HepG2 (cell line): ENCODE results near the gene MT1G. TPM values are rescaled to one million over a fixed set of nuclear protein-coding genes. Genes with fewer than 3 reads are reported as not detected.

Experiments used
- ARHGAP35 ChIP-seq: sonication (generic); formaldehyde crosslinking; IDR thresholded peaks from 2 replicates; pipeline ENCODE4 v1.9.0; 2022; ENCODE audit warnings: mild to moderate bottlenecking, inconsistent platforms, moderate library complexity, missing genetic modification reagents, borderline replicate concordance
- ARNT2 ChIP-seq: sonication (generic); formaldehyde crosslinking; IDR thresholded peaks from 2 replicates; pipeline ENCODE4 v1.8.0; 2022; ENCODE audit warnings: mild to moderate bottlenecking, low read depth, missing genetic modification reagents, moderate library complexity
- ESRRA ChIP-seq: sonication (generic); formaldehyde crosslinking; IDR thresholded peaks from 2 replicates; pipeline ENCODE4 v1.5.1; 2020; ENCODE audit warnings: mild to moderate bottlenecking, low read depth, missing genetic modification reagents
- HNRNPLL ChIP-seq: fragments of 200-400 bp; formaldehyde crosslinking; IDR thresholded peaks from 2 replicates; pipeline ENCODE4 v1.6.1; 2017; ENCODE audit warnings: mild to moderate bottlenecking, low read depth, low read length; ENCODE audit not compliant: poor library complexity, severe bottlenecking
- HOXA9 ChIP-seq: sonication (generic); formaldehyde crosslinking; IDR thresholded peaks from 2 replicates; pipeline ENCODE4 v1.8.1; 2022; ENCODE audit warnings: missing genetic modification reagents, mild to moderate bottlenecking, moderate library complexity, borderline replicate concordance
- KLF9 ChIP-seq: IDR thresholded peaks from 2 replicates; pipeline ENCODE4 v1.6.1; 2016; ENCODE audit warnings: low read depth
- MTF2 ChIP-seq: sonication (generic); formaldehyde crosslinking; IDR thresholded peaks from 2 replicates; pipeline ENCODE4 v1.5.0; 2020; ENCODE audit warnings: missing genetic modification reagents, borderline replicate concordance
- PHF8 ChIP-seq: sonication (generic); formaldehyde crosslinking; IDR thresholded peaks from 2 replicates; pipeline ENCODE4 v1.5.0; 2020; ENCODE audit warnings: missing genetic modification reagents
- RARG ChIP-seq: sonication (generic); formaldehyde crosslinking; IDR thresholded peaks from 2 replicates; pipeline ENCODE4 v1.4.0; 2020; ENCODE audit warnings: low read depth, mild to moderate bottlenecking, missing genetic modification reagents
- TBX2 ChIP-seq: sonication (generic); formaldehyde crosslinking; IDR thresholded peaks from 2 replicates; pipeline ENCODE4 v1.5.0; 2020; ENCODE audit warnings: missing genetic modification reagents, mild to moderate bottlenecking, borderline replicate concordance
- ZC3H13 ChIP-seq: sonication (generic); formaldehyde crosslinking; IDR thresholded peaks from 2 replicates; pipeline ENCODE4 v1.8.1; 2023; ENCODE audit warnings: mild to moderate bottlenecking, missing genetic modification reagents, moderate library complexity
- ZFP1 ChIP-seq: IDR thresholded peaks from 2 replicates; pipeline ENCODE4 v1.6.1; 2016
- ZFYVE20 ChIP-seq: sonication (generic); formaldehyde crosslinking; IDR thresholded peaks from 2 replicates; pipeline ENCODE4 v1.8.0; 2023; ENCODE audit warnings: low read depth, mild to moderate bottlenecking, moderate library complexity, missing genetic modification reagents, borderline replicate concordance
- ZNF121 ChIP-seq: sonication (generic); formaldehyde crosslinking; IDR thresholded peaks from 2 replicates; pipeline ENCODE4 v1.5.0; 2020; ENCODE audit warnings: mild to moderate bottlenecking, missing genetic modification reagents
- ZNF44 ChIP-seq: sonication (generic); formaldehyde crosslinking; IDR thresholded peaks from 2 replicates; pipeline ENCODE4 v1.5.1; 2020; ENCODE audit warnings: mild to moderate bottlenecking, missing genetic modification reagents
- ZNF513 ChIP-seq: sonication (generic); formaldehyde crosslinking; conservative IDR thresholded peaks from 2 replicates; pipeline ENCODE4 v1.5.0; 2020; ENCODE audit warnings: missing genetic modification reagents
- ZNF777 ChIP-seq: sonication (generic); formaldehyde crosslinking; IDR thresholded peaks from 2 replicates; pipeline ENCODE4 v1.4.0; 2020; ENCODE audit warnings: missing genetic modification reagents
- ZNF784 ChIP-seq: sonication (generic); formaldehyde crosslinking; IDR thresholded peaks from 2 replicates; pipeline ENCODE4 v1.5.1; 2020; ENCODE audit warnings: missing genetic modification reagents, mild to moderate bottlenecking, borderline replicate concordance
- ZNF800 ChIP-seq: sonication (generic); formaldehyde crosslinking; IDR thresholded peaks from 2 replicates; pipeline ENCODE4 v1.4.0; 2020; ENCODE audit warnings: missing genetic modification reagents
- polyA plus RNA-seq, 8 experiments: library from polyadenylated mRNA; depleted of rRNA in 3 of 8; stranded (reverse) in 7 of 8; unstranded in 1 of 8; fragments of >200 nt; fragmentation: Illumina TruSeq in 4 of 8; extraction: Trizol in 4 of 8; gene quantifications; 2 replicates each; pipeline versions ENCODE4 v1.2.1 to v1.2.3, GENCODE V29; 2011 to 2016; ENCODE audit warnings: low read depth in 4 of 8, missing spikeins in 1 of 8, mixed read lengths in 1 of 8; ENCODE audit not compliant: insufficient read depth in 1 of 8
- total RNA-seq, 5 experiments: library from RNA; depleted of rRNA; stranded (reverse); fragments of >200 nt; fragmentation: Illumina TruSeq; extraction: Trizol; gene quantifications; 2 replicates each; pipeline ENCODE4 v1.2.3, GENCODE V29; 2016; ENCODE audit warnings: low read depth in 1 of 5
- TF ChIP-seq, protein P1 (sequence below): sonication (generic); formaldehyde crosslinking; IDR thresholded peaks from 2 replicates; pipeline ENCODE4 v1.9.0; 2021; ENCODE audit warnings: missing genetic modification reagents, mild to moderate bottlenecking, borderline replicate concordance
- TF ChIP-seq, protein P2 (sequence below): sonication (generic); formaldehyde crosslinking; IDR thresholded peaks from 2 replicates; pipeline ENCODE4 v1.5.0; 2020; ENCODE audit warnings: missing genetic modification reagents, mild to moderate bottlenecking, borderline replicate concordance
- TF ChIP-seq, protein P3 (sequence below): sonication (generic); formaldehyde crosslinking; IDR thresholded peaks from 2 replicates; pipeline ENCODE4 v1.8.1; 2023; ENCODE audit warnings: missing genetic modification reagents, mild to moderate bottlenecking, borderline replicate concordance

MT1G gene
- total and polyA plus RNA-seq, 2 of the 13 experiments (the other 11 are each of a cell fraction or from before 2014, with no cell fraction given), result 3.6 to 377 TPM

DNA sequence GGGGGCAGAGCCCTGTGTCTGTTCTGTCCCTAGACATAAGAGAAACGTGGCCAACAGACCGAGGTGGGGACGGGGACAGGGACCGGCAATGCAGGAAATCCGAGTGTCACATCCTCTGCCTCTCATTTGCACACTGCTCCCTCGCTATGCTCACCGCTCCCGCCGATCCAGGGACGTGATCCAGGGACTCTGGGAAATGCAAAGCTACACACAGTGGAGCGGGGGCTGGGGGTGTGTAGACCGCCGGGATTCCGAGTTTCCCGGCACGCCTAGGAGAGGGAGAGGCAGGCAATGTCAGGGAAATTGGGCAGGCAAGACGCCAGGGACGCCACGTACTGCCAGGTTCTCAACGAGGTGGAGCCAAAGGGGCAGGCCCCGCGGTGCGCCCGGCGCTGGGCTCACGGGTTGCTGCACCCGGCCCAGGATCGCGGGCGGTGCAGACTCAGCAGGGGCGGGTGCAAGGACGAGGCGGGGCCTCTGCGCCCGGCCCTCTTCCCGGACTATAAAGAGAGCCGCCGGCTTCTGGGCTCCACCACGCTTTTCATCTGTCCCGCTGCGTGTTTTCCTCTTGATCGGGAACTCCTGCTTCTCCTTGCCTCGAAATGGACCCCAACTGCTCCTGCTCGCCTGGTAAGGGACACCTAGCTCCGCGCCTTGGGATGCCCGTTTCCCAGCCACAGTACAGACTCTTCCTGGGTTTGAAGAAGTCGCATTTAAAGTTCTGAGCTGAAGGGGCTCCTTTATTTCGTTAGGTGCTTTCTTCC is 14.3 kb upstream of the MT1G start, which contains the start of gene MT1X (continued):
- TF ChIP-seq, protein P1, sequence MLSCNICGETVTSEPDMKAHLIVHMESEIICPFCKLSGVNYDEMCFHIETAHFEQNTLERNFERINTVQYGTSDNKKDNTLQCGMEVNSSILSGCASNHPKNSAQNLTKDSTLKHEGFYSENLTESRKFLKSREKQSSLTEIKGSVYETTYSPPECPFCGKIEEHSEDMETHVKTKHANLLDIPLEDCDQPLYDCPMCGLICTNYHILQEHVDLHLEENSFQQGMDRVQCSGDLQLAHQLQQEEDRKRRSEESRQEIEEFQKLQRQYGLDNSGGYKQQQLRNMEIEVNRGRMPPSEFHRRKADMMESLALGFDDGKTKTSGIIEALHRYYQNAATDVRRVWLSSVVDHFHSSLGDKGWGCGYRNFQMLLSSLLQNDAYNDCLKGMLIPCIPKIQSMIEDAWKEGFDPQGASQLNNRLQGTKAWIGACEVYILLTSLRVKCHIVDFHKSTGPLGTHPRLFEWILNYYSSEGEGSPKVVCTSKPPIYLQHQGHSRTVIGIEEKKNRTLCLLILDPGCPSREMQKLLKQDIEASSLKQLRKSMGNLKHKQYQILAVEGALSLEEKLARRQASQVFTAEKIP, result no peak
- peak; percentile 70 for TF ChIP-seq TBX2 (CRISPR knock-in tag)
- peak; percentile 78 for TF ChIP-seq HNRNPLL
- TF ChIP-seq ZNF513, result 0 out of 2 replicates have a peak, but pooled peaks have one; percentile 29
- peak; percentile 77; the same call in 1 of the 2 replicates for TF ChIP-seq MTF2 (CRISPR knock-in tag)
- TF ChIP-seq, protein P2, sequence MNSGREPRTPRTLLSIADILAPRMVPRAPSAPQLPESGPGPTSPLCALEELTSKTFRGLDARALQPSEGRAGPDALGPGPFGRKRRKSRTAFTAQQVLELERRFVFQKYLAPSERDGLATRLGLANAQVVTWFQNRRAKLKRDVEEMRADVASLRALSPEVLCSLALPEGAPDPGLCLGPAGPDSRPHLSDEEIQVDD (CRISPR knock-in tag), result peak; percentile 21; the same call in 1 of the 2 replicates
- TF ChIP-seq PHF8 (CRISPR knock-in tag), result peak; percentile 78
- TF ChIP-seq ZNF777, result peak; percentile 62
- TF ChIP-seq ZNF121 (CRISPR knock-in tag), result peak; percentile 68
- TF ChIP-seq KLF9, result peak; percentile 29; the same call in 1 of the 2 replicates
- TF ChIP-seq ARHGAP35, result peak; percentile 64; the same call in 1 of the 2 replicates
- no peak for TF ChIP-seq ZFYVE20 (CRISPR knock-in tag)
- TF ChIP-seq ZNF784 (CRISPR knock-in tag), result peak; percentile 77
- TF ChIP-seq, protein P3, sequence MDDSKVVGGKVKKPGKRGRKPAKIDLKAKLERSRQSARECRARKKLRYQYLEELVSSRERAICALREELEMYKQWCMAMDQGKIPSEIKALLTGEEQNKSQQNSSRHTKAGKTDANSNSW (CRISPR knock-in tag), result no peak
- TF ChIP-seq ARNT2 (CRISPR knock-in tag), result peak; percentile 95
- TF ChIP-seq HOXA9 (CRISPR knock-in tag), result 0 out of 2 replicates have a peak, but pooled peaks have one; percentile 26
- peak; percentile 90 for TF ChIP-seq ZNF800 (CRISPR knock-in tag)
- no peak for TF ChIP-seq RARG (CRISPR knock-in tag)
- peak; percentile 54; the same call in 1 of the 2 replicates for TF ChIP-seq ESRRA (CRISPR knock-in tag)
- 0 out of 2 replicates have a peak, but pooled peaks have one; percentile 66 for TF ChIP-seq ZFP1
- 0 out of 2 replicates have a peak, but pooled peaks have one; percentile 68 for TF ChIP-seq ZNF44 (CRISPR knock-in tag)
- no peak for TF ChIP-seq ZC3H13 (CRISPR knock-in tag)
